Right lobe of liver (tissue), 6 donors: ENCODE data around the gene MACROH2A1. TPM values are rescaled to one million over a fixed set of nuclear protein-coding genes. Genes with fewer than 3 reads are reported as not detected.

Source experiments
- ATAC-seq, 4 donors: fragments of 200-7000 bp; cut with Tn5 transposase; one replicate each; pipeline ENCODE4 v1.9.1; 2020; ENCODE audit warnings: mild to moderate bottlenecking in 4 of 4, moderate library complexity in 4 of 4
- DNase-seq, 3 donors: peaks; one replicate each; pipeline ENCODE4 v3.0.0-alpha.2; 2020
- H3K27ac ChIP-seq, 3 donors: fragments of 200-600 bp; one replicate each; pipeline ENCODE4 v1.8.0; 2022
- H3K27me3 ChIP-seq, 2 donors: fragments of 200-600 bp; one replicate each; pipeline ENCODE4 v1.8.0; 2022
- H3K36me3 ChIP-seq, 4 donors: fragments of 200-600 bp; sonication (generic) in 1 of 4; one replicate each; pipeline versions ENCODE4 v1.5.1 to v1.8.0; 2017 to 2022; ENCODE audit warnings: control low read depth in 1 of 4
- H3K4me1 ChIP-seq, 4 donors: fragments of 200-600 bp; sonication (generic) in 1 of 4; one replicate each; pipeline versions ENCODE4 v1.5.1 to v1.8.0; 2017 to 2022; ENCODE audit warnings: control low read depth in 1 of 4
- H3K4me3 ChIP-seq, 3 donors: fragments of 200-600 bp; one replicate each; pipeline ENCODE4 v1.8.0; 2022
- H3K9me3 ChIP-seq, 4 donors: fragments of 200-600 bp; sonication (generic) in 1 of 4; one replicate each; pipeline versions ENCODE4 v1.5.1 to v1.8.0; 2017 to 2022; ENCODE audit warnings: control low read depth in 1 of 4
- CTCF ChIP-seq, 4 donors: fragments of 200-600 bp in 3 of 4; fragments of 450-650 bp in 1 of 4; IDR thresholded peaks; one replicate each; pipeline versions ENCODE4 v1.5.1 to v1.8.0; 2016 to 2022; ENCODE audit warnings: antibody characterized with exemption in 4 of 4, mild to moderate bottlenecking in 2 of 4
- POLR2A ChIP-seq: fragments of 450-650 bp; IDR thresholded peaks from one replicate; pipeline ENCODE4 v1.6.1; 2017; ENCODE audit warnings: antibody characterized with exemption, mild to moderate bottlenecking
- WGBS: methylation state at CpG from one replicate; pipeline ENCODE4 v1.1.6; 2018; ENCODE audit warnings: low coverage, low lambda C conversion rate; ENCODE audit not compliant: insufficient coverage; ENCODE audit errors: missing lambda C conversion rate; 5-methylcytosine and 5-hydroxymethylcytosine counted together
- intact Hi-C, 2 donors: fragments of 100-400 bp; cut with DNase I; formaldehyde crosslinking; loops; one replicate each; pipeline versions ENCODE4 v1.11.2 to v1.14.1; 2022
- total RNA-seq, 6 experiments: library from RNA; depleted of rRNA in 2 of 6; stranded (reverse); fragments of >200 nt in 2 of 6; fragmentation: NEBNext Ultra II Directional in 3 of 6; extraction: Animal tissue kit (Norgen Biotek cat#: 25700) in 3 of 6; gene quantifications; one replicate each; pipeline versions ENCODE4 v1.1.0 to v1.2.4, GENCODE V29; 2016 to 2023
- donor health status: DM: no; HTN: yes; CAD: no.
- donor health status: DM: no; HTN: no; CAD: no.
- donor health status: DM: no; HTN: no; CAD: no.
- donor health status: DM: no; HTN: yes; CAD: no.
- donor health status: DM: no; HTN: yes; CAD: no.

Gene MACROH2A1
- total RNA-seq, 6 experiments from 2014 or later, result 40.0 to 113 (median 51.6) TPM

- H3K36me3 ChIP-seq, result no peaks in the 10 kb centered on the region
- H3K4me3 ChIP-seq, result no peak overlapping the region
These were observed 34.8 kb upstream of the MACROH2A1 start for GRCh38 chr5:135433681-135434426.

GRCh38 chr5:135432113-135432512 is 33.1 kb upstream of the MACROH2A1 start:
- no peaks in the 10 kb centered on the region for H3K4me1 ChIP-seq
- no peaks in the 10 kb centered on the region for H3K27me3 ChIP-seq
- ATAC-seq (no peak), DNase-seq (no peak)
- H3K27ac ChIP-seq, result no peak overlapping the region
- intact Hi-C loops, result no loop called here
- no peaks in the 10 kb centered on the region for H3K9me3 ChIP-seq
- H3K4me3 ChIP-seq, result no peak overlapping the region
- H3K36me3 ChIP-seq, result no peaks in the 10 kb centered on the region
- TF ChIP-seq POLR2A, result no peak
- TF ChIP-seq CTCF (IDR thresholded peaks at IDR 0.05), result no peak
- 82% methylated on average over 1 of the region's 4 CpGs for WGBS

More at GRCh38 chr5:135433681-135434426, 34.8 kb upstream of the MACROH2A1 start:
- TF ChIP-seq POLR2A (no peak), CTCF (IDR thresholded peaks at IDR 0.05) (no peak)
- no peaks in the 10 kb centered on the region for H3K4me1 ChIP-seq
- ATAC-seq (peak; percentile 20 to 61 (median 48)), DNase-seq (peak in 1 of 3 donors; percentile 33)
- WGBS, result 79% methylated on average over 5 of the region's 12 CpGs
- no peaks in the 10 kb centered on the region for H3K27me3 ChIP-seq
- intact Hi-C loops, result no loop called here
- H3K9me3 ChIP-seq, result no peaks in the 10 kb centered on the region
- H3K27ac ChIP-seq, result peak overlapping the region in 1 of 3 donors; percentile 3

GRCh38 chr5:135430135-135430437 is 31.1 kb upstream of the MACROH2A1 start:
- no peaks in the 10 kb centered on the region for H3K36me3 ChIP-seq
- no peak overlapping the region for H3K27ac ChIP-seq
- no peaks in the 10 kb centered on the region for H3K27me3 ChIP-seq
- intact Hi-C loops, result no loop called here
- ATAC-seq, result no peak
- H3K9me3 ChIP-seq, result no peaks in the 10 kb centered on the region
- no peak for TF ChIP-seq POLR2A
- TF ChIP-seq CTCF (IDR thresholded peaks at IDR 0.05), result no peak
- H3K4me1 ChIP-seq, result no peaks in the 10 kb centered on the region
- H3K4me3 ChIP-seq, result no peak overlapping the region
- 67% methylated on average over 5 of the region's 7 CpGs for WGBS
- no peak for DNase-seq

GRCh38 chr5:135429301-135430134 is 30.5 kb upstream of the MACROH2A1 start:
- no peak for TF ChIP-seq CTCF (IDR thresholded peaks at IDR 0.05)
- no peak for TF ChIP-seq POLR2A
- Histone ChIP-seq H3K4me3 (no peak overlapping the region), H3K27ac (no peak overlapping the region), H3K4me1 (no peaks in the 10 kb centered on the region), H3K9me3 (no peaks in the 10 kb centered on the region), H3K36me3 (no peaks in the 10 kb centered on the region), H3K27me3 (no peaks in the 10 kb centered on the region)
- intact Hi-C loops, result no loop called here
- no peak for ATAC-seq
- WGBS, result 59% methylated on average over 10 of the region's 12 CpGs
- no peak for DNase-seq
